ENCODE results near the gene ETV1. TPM values are rescaled to one million over a fixed set of nuclear protein-coding genes. Genes with fewer than 3 reads are reported as not detected.

The ETV1 gene
- total RNA-seq, 1 experiment from 2014 or later = 0.52 TPM

DNA sequence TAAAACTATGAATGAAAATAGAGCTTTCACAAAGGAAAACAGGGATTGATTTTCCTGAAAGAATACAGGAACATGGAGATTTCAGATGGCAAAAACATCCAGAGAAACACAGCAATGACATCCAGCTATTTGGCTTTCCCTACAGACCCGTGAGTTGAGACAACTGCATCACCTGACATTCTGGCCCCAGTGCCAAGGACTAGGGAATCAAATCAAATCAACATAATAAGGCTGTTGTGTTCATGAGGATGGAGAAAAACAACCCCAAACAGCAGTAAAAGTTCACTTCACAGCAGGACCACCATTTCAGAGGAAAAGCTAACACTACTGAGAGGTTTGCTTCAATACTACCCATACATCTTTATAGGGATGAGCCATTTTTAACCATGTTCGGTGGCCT is 25.5 kb downstream of the ETV1 start:
- Mint-ChIP-seq H3K9me3 (ENCODE audit: unreplicated experiment) (no peaks in the 10 kb centered on the region), H3K4me1 (ENCODE audit: low read depth, unreplicated experiment) (no peaks in the 10 kb centered on the region), H3K4me3 (ENCODE audit: unreplicated experiment) (no peak overlapping the region), H3K27ac (ENCODE audit: unreplicated experiment) (no peak overlapping the region), H3K27me3 (ENCODE audit: insufficient read depth, unreplicated experiment) (peaks cover 5% of the 10 kb centered on the region), H3K36me3 (ENCODE audit: insufficient read depth, unreplicated experiment) (no peaks in the 10 kb centered on the region)
- H3K9me3 ChIP-seq = no peaks in the 10 kb centered on the region
- intact Hi-C loops (cut with micrococcal nuclease; ENCODE audit: unreplicated experiment) = no loop called here
- no peaks in the 10 kb centered on the region for H3K4me1 ChIP-seq
- TF ChIP-seq, protein P1, sequence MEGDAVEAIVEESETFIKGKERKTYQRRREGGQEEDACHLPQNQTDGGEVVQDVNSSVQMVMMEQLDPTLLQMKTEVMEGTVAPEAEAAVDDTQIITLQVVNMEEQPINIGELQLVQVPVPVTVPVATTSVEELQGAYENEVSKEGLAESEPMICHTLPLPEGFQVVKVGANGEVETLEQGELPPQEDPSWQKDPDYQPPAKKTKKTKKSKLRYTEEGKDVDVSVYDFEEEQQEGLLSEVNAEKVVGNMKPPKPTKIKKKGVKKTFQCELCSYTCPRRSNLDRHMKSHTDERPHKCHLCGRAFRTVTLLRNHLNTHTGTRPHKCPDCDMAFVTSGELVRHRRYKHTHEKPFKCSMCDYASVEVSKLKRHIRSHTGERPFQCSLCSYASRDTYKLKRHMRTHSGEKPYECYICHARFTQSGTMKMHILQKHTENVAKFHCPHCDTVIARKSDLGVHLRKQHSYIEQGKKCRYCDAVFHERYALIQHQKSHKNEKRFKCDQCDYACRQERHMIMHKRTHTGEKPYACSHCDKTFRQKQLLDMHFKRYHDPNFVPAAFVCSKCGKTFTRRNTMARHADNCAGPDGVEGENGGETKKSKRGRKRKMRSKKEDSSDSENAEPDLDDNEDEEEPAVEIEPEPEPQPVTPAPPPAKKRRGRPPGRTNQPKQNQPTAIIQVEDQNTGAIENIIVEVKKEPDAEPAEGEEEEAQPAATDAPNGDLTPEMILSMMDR (IDR thresholded peaks at IDR 0.05; ENCODE audit: insufficient read depth in 1 of 2, low read depth in 1 of 2, low read length in 1 of 2, severe bottlenecking in 1 of 2, unreplicated experiment in 1 of 2) = no peak
- ChIA-PET CTCF (no interaction called here), POLR2A (no interaction called here)
- H3K36me3 ChIP-seq (ENCODE audit: control insufficient read depth, insufficient read depth, low read length) = no peaks in the 10 kb centered on the region
- H3K27me3 ChIP-seq (replicated peaks; ENCODE audit: control insufficient read depth, insufficient read depth, low read length) = no peaks in the 10 kb centered on the region
- DNase-seq = no peak
- no TSS peak for BruUV-seq (replicated peaks)
- H3K4me3 ChIP-seq (ENCODE audit: low read depth, low read length) = no peak overlapping the region

DNA sequence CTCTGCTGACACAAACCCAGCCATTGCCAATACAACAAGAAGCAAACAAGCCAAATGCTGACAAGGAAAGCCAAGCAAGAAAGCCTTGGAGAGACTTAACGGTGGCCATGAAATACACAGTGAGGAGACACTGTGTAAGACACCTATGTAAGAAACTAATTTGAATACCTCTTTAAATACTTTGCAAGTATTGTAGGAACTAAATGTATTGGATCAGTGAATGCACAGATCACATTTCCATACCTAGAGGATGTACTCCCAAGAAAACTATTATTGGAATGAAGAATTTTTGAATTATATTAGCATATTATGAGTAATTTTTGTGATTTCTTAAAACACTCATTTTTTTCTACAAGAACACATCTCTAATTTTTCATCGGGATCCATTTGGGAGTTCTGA is 34.0 kb downstream of the ETV1 start:
- ChIA-PET CTCF (no interaction called here), POLR2A (no interaction called here)
- intact Hi-C loops (cut with micrococcal nuclease; ENCODE audit: unreplicated experiment) = no loop called here
- TF ChIP-seq, protein P1 (IDR thresholded peaks at IDR 0.05; ENCODE audit: insufficient read depth in 1 of 2, low read depth in 1 of 2, low read length in 1 of 2, severe bottlenecking in 1 of 2, unreplicated experiment in 1 of 2) = no peak
- Histone ChIP-seq H3K4me1 (no peaks in the 10 kb centered on the region), H3K9me3 (no peaks in the 10 kb centered on the region), H3K4me3 (ENCODE audit: low read depth, low read length) (no peak overlapping the region), H3K27me3 (replicated peaks; ENCODE audit: control insufficient read depth, insufficient read depth, low read length) (no peaks in the 10 kb centered on the region), H3K36me3 (ENCODE audit: control insufficient read depth, insufficient read depth, low read length) (no peaks in the 10 kb centered on the region)
- H3K4me3 Mint-ChIP-seq (ENCODE audit: unreplicated experiment) = no peak overlapping the region
- no peak for DNase-seq
- H3K27me3 Mint-ChIP-seq (ENCODE audit: insufficient read depth, unreplicated experiment) = no peaks in the 10 kb centered on the region
- no TSS peak for BruUV-seq (replicated peaks)
- no peaks in the 10 kb centered on the region for H3K9me3 Mint-ChIP-seq (ENCODE audit: unreplicated experiment)
- no peak overlapping the region for H3K27ac Mint-ChIP-seq (ENCODE audit: unreplicated experiment)
- H3K4me1 Mint-ChIP-seq (ENCODE audit: low read depth, unreplicated experiment) = no peaks in the 10 kb centered on the region
- H3K36me3 Mint-ChIP-seq (ENCODE audit: insufficient read depth, unreplicated experiment) = no peaks in the 10 kb centered on the region

DNA sequence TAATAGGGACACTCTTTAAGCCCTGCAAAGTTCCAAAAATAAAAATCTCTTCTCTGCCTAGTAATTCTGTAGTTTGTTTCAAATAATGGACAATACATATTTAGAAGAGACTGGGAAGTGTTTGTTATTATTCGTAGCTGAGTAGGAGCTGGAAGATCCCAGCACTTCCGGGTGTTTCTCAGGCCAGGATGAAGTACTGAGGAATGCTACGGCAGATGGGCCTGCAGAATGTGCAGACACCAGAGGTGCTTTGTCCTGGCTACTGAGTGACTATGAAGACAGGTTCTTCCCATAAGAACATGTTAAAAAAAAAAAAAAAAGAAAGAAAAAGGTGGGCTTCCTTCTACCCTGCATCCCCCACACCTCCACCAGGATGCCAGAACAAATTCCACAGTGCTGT is 36.1 kb downstream of the ETV1 start:
- H3K36me3 Mint-ChIP-seq (ENCODE audit: insufficient read depth, unreplicated experiment) = no peaks in the 10 kb centered on the region
- no peak for DNase-seq
- Histone ChIP-seq H3K36me3 (ENCODE audit: control insufficient read depth, insufficient read depth, low read length) (no peaks in the 10 kb centered on the region), H3K4me1 (peaks cover 8% of the 10 kb centered on the region), H3K9me3 (no peaks in the 10 kb centered on the region), H3K4me3 (ENCODE audit: low read depth, low read length) (no peak overlapping the region), H3K27me3 (replicated peaks; ENCODE audit: control insufficient read depth, insufficient read depth, low read length) (no peaks in the 10 kb centered on the region)
- H3K4me3 Mint-ChIP-seq (ENCODE audit: unreplicated experiment) = no peak overlapping the region
- H3K27ac Mint-ChIP-seq (ENCODE audit: unreplicated experiment) = no peak overlapping the region
- no TSS peak for BruUV-seq (replicated peaks)
- no peaks in the 10 kb centered on the region for H3K27me3 Mint-ChIP-seq (ENCODE audit: insufficient read depth, unreplicated experiment)
- H3K4me1 Mint-ChIP-seq (ENCODE audit: low read depth, unreplicated experiment) = no peaks in the 10 kb centered on the region
- TF ChIP-seq, protein P1 (IDR thresholded peaks at IDR 0.05; ENCODE audit: insufficient read depth in 1 of 2, low read depth in 1 of 2, low read length in 1 of 2, severe bottlenecking in 1 of 2, unreplicated experiment in 1 of 2) = no peak
- ChIA-PET CTCF (no interaction called here), POLR2A (no interaction called here)
- intact Hi-C loops (cut with micrococcal nuclease; ENCODE audit: unreplicated experiment) = no loop called here
- H3K9me3 Mint-ChIP-seq (ENCODE audit: unreplicated experiment) = no peaks in the 10 kb centered on the region

Data from Caco-2 (cell line).